Measurements from ENCODE around the gene FAM83G. TPM values are rescaled to one million over a fixed set of nuclear protein-coding genes. Genes with fewer than 3 reads are reported as not detected.
A peak's percentile ranks its signal among the peaks of the same experiment; 100 is the strongest.
"Not testable (repeated sequence)": the region's sequence is repeated elsewhere in the genome, so short reads cannot be mapped to it uniquely, and the experiment has no call there.

Gene FAM83G
- total RNA-seq, 1 experiment from 2014 or later, result 31.4 TPM

DNA sequence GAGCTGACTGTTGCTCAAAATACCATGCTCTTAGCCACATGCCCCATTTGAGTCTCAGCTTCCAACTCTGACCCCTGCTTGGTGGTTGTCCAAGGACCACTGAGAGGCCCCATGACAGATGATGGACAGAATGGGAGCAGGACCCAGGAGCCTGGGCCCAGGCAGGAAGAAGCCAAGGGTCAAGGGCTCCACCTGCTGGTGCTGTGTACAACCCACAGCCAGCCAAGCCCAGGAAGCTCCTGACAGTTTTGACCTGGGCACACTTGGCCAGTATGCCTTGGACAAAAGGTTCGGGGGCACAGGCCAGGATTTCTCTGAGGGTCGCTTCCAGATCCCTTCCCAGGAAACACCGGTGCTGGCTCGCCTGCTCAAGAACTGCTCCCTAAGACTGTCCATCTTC, 27.2 kb upstream of the FAM83G start:
- POLR2A ChIA-PET; H3K27ac Mint-ChIP-seq; H3K27me3 Mint-ChIP-seq (ENCODE audit: low read depth); H3K4me1 Mint-ChIP-seq; H3K36me3 Mint-ChIP-seq; H3K9me3 Mint-ChIP-seq; CTCF ChIA-PET; H3K4me3 Mint-ChIP-seq: not testable (repeated sequence)
- ATAC-seq (peak; percentile 79), DNase-seq (ENCODE audit: low spot score) (peak; percentile 93)
- peak; percentile 67 for TF ChIP-seq CTCF (IDR thresholded peaks at IDR 0.05)

DNA sequence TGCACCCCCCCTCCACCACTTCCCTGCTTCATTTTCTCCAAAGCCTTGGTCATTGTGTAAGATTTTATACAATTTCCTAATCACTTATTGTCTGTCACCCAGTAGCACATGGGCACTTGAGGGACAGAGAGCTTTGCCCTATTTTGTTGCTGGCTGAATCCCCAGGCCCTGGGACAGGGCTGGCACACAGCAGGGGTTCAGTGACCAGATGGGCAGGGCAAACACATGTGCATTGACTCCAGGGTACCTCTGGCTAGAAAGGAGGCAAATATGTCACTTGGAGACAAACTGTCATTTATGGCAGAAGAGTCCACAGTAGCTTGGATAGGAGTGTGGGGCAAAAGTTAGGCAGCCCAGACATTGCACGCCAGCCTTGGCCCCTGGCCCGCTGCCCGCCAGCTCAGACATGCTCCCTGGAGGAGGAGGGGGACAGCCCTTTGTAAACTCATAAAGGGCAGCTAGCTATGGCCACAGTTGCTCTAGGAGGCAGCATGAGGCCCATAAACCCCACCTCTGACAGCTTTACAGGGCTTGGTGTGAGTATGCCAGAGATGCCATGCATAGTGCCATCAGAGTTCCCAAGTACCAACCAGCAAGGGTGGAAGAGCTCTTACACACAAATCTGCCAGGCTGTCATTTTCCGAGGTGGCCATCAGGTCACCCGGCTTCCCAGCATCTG, 26.3 kb upstream of the FAM83G start:
- H3K36me3 Mint-ChIP-seq; POLR2A ChIA-PET; DNase-seq (ENCODE audit: low spot score); CTCF ChIA-PET; H3K4me1 Mint-ChIP-seq; H3K4me3 Mint-ChIP-seq; H3K27ac Mint-ChIP-seq; H3K27me3 Mint-ChIP-seq (ENCODE audit: low read depth); H3K9me3 Mint-ChIP-seq; ATAC-seq: not testable (repeated sequence)

GRCh38 chr17:19029740-19030139, 25.2 kb upstream of the FAM83G start:
- H3K36me3 Mint-ChIP-seq; H3K27me3 Mint-ChIP-seq (ENCODE audit: low read depth); H3K4me1 Mint-ChIP-seq; POLR2A ChIA-PET; H3K4me3 Mint-ChIP-seq; H3K9me3 Mint-ChIP-seq; CTCF ChIA-PET: not testable (repeated sequence)
- H3K27ac Mint-ChIP-seq, result peak overlapping the region; percentile 83
- ATAC-seq (peak; percentile 68), DNase-seq (ENCODE audit: low spot score) (peak; percentile 11)

- ATAC-seq; H3K4me1 Mint-ChIP-seq; H3K36me3 Mint-ChIP-seq; POLR2A ChIA-PET; H3K27ac Mint-ChIP-seq; DNase-seq (ENCODE audit: low spot score); CTCF ChIA-PET; H3K27me3 Mint-ChIP-seq (ENCODE audit: low read depth); H3K9me3 Mint-ChIP-seq; H3K4me3 Mint-ChIP-seq: not testable (repeated sequence)
These were observed 24.1 kb upstream of the FAM83G start for GRCh38 chr17:19028671-19029070.

DNA sequence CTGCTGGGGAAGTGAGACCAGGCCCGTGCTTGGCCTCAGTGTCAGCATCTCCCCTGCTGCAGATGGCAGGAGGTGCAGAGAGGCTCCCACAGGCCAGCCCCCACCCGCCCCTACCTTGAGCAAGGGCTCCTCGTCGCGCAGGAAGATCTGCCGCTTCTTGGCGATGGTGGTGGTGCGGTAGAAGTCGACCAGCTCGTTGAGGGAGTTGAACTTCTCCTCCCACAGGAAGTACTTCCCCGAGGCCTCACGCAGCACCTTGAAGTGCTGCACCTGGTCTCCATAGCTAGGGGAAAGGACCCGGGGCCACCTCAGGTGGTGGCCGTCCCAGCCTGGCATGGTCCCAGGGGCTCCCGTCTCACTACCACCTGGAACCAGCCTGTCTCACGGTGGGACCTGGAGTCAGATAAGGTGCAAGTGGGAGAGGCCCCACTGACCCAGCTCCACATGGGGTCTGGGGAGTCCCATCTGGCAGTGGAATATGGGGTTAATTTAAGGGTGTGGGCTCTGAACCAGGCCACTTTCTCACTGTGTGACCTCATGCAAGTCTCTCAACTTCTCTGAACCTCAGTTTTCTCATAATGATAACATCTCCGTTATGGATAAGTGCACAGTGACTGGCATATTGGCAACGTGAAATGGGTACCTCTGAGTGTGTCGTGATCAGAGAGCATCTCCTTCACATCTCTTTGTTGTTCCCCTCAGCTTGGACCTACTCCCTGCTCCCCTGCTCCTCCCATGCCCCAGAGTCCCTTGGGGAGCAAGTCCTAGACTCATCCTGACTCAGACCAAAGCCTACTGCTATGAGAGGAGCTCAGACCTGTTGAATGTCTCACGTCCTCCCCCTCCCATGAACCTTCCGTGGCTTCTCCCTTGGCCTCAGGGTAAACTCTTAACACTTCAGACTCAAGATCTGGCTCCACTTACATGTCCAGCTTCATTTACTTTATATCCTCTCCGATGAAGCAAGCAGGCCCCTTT, 19.8 kb upstream of the FAM83G start:
- Mint-ChIP-seq H3K4me1 (no peaks in the 10 kb centered on the region), H3K9me3 (no peaks in the 10 kb centered on the region), H3K27me3 (ENCODE audit: low read depth) (no peaks in the 10 kb centered on the region; the same call in 1 of the 2 replicates), H3K4me3 (no peak overlapping the region), H3K36me3 (no peaks in the 10 kb centered on the region), H3K27ac (peak overlapping the region; percentile 84)
- DNase-seq (ENCODE audit: low spot score) (no peak), ATAC-seq (no peak)
- ChIA-PET POLR2A (no interaction called here), CTCF (interaction anchor here (2.5 kb wide), 1 partner anchor 63 kb away, joined by 20 read pairs; no protein-coding TSS in a partner anchor)
- TF ChIP-seq, protein P1, sequence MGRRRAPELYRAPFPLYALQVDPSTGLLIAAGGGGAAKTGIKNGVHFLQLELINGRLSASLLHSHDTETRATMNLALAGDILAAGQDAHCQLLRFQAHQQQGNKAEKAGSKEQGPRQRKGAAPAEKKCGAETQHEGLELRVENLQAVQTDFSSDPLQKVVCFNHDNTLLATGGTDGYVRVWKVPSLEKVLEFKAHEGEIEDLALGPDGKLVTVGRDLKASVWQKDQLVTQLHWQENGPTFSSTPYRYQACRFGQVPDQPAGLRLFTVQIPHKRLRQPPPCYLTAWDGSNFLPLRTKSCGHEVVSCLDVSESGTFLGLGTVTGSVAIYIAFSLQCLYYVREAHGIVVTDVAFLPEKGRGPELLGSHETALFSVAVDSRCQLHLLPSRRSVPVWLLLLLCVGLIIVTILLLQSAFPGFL (CRISPR knock-in tag; IDR thresholded peaks at IDR 0.05; ENCODE audit: borderline replicate concordance), result no peak
- no peak for TF ChIP-seq SP1 (CRISPR knock-in tag; conservative IDR thresholded peaks at IDR 0.05)
- TF ChIP-seq ZNF416 (CRISPR knock-in tag; IDR thresholded peaks at IDR 0.05), result no peak
- TF ChIP-seq NR2C2 (CRISPR knock-in tag; IDR thresholded peaks at IDR 0.05), result no peak
- no peak for TF ChIP-seq JAZF1 (CRISPR knock-in tag; IDR thresholded peaks at IDR 0.05)
- TF ChIP-seq CREB1 (CRISPR knock-in tag; IDR thresholded peaks at IDR 0.05), result no peak
- no peak for TF ChIP-seq CTCF (IDR thresholded peaks at IDR 0.05)
- no peak for TF ChIP-seq ATF6 (CRISPR knock-in tag; IDR thresholded peaks at IDR 0.05)
- no peak for TF ChIP-seq IRF2 (CRISPR knock-in tag; IDR thresholded peaks at IDR 0.05; ENCODE audit: borderline replicate concordance, low read depth)
- no peak for TF ChIP-seq GTF2I (CRISPR knock-in tag; conservative IDR thresholded peaks at IDR 0.05)
- no peak for TF ChIP-seq STAT6 (CRISPR knock-in tag; conservative IDR thresholded peaks at IDR 0.05; ENCODE audit: low read depth)
- TF ChIP-seq OVOL2 (CRISPR knock-in tag; IDR thresholded peaks at IDR 0.05; ENCODE audit: borderline replicate concordance), result no peak
